Measurements from ENCODE around the gene FAM180A.
"Not testable (repeated sequence)": the region's sequence is repeated elsewhere in the genome, so short reads cannot be mapped to it uniquely, and the experiment has no call there.

FAM180A gene

GRCh38 chr7:135770139-135770710, 21.6 kb upstream of the FAM180A start:
- no peak for DNase-seq

- peak; percentile 12 for DNase-seq
These were observed 20.6 kb upstream of the FAM180A start for GRCh38 chr7:135769005-135769802.

DNA sequence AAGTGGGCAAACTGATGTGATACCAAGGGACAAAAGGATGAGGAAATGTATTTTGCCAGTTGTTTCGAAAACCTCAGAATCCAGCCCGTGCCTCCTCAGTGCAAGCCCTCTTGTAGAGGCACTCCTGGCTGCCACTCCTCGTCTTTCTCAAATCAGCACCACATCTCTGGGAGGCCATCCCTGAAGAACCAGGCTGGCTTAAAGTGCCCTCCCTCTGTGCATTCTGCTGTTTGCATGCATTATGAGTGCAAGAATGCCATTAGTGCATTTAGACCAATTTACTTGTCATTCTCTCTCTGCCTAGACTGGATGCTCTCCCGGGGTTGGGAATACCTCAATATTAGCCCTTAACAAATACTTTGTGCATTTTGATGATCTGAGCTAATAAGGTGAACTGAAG, 19.9 kb upstream of the FAM180A start:
- DNase-seq, result no peak

- no peak for DNase-seq
These were observed 19.5 kb upstream of the FAM180A start for GRCh38 chr7:135768064-135768463.

DNA sequence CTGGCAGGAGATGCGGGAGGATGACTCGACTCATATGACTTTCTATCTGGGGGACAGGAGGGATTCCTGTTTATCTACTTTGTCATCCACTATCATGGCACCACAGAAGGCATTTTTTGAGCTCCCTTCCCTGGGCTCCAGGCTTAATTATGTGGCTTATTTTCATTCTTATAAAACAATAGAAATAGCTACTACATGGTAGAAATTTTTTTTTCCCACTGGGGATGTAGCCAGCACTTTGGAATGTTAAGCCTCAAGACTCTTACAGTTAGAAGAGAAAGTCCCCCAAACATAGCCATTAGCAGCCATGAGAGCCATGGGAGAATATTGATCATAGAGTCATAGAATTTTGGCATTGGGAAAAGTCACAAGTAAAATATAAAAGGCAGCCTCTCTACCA, 14.6 kb upstream of the FAM180A start:
- no peak for DNase-seq

- no peak for DNase-seq
These were observed 13.3 kb upstream of the FAM180A start for GRCh38 chr7:135761751-135762488.

GRCh38 chr7:135759532-135759931, 10.9 kb upstream of the FAM180A start:
- no peak for DNase-seq

DNA sequence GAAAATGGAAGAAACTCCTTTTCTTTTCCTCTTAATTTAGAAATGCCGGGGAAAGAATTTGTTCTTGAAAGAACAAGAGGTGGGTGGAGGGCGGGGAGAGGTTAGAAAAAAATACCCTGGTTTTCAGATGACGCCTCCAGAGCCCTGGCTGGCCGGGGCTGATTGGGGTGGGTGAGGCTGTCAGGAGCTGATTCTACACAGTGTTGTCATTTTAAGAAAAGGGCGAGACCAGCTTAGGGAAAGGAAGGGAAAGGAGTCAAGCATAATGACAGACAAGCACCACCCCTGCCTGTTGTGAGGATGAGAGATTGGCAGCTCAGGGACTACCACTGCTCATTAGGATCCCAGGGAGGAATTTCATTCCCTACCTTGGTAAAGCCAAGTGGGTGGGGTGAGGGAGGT, 9.9 kb upstream of the FAM180A start:
- DNase-seq, result no peak

DNA sequence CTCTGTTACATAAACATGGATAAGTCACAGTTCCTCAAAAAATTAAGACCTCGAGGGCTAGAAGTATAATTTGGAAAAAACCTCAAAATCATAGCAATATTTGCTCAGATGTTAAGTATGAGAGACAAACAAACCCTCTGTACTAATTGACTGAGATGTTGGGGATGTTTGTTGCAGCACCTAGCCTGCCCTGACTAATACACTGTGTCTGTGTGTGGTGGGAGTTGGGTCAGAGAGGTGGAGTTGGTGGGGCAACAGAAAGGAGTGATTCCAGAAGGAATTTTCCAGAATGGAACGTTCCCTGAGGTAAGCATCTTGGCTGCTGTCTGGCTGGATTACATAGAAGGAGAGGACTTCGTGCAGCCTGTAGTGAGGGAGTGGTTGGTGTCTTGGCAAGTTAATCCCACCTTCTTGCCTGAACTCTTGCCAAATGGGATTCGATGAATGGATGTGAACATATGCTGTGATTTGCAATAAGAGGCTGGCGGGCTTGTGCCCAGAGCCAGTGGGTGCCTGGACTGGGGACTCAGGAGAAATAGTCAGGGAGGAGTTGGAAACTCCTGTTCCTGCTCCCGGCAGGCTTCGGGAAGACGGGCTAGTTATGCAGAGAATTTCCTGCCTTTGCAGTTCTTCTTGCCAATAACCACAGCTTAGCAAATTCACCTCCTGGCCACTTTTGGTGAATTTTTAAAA, 9.3 kb upstream of the FAM180A start:
- DNase-seq, result no peak

DNA sequence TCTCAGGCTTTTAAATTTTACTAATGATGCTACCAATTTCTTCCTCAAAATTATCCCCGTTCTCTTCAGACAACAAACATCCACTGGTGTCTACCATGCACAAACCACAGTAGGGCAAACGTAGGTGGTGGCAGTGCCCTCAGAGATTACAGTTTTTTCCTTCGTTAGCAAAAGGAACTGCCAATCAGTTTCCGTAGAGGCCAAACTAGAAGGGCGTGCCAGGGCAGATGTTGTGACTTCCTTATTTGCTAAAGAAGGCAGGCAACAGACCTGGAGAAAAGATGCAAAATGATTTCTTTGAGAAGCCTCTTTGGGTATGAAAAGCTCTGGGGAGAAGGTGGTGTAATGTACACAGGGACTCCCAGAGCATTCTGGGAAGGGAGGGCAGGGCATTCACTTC, 7.6 kb upstream of the FAM180A start:
- no peak for DNase-seq

DNA sequence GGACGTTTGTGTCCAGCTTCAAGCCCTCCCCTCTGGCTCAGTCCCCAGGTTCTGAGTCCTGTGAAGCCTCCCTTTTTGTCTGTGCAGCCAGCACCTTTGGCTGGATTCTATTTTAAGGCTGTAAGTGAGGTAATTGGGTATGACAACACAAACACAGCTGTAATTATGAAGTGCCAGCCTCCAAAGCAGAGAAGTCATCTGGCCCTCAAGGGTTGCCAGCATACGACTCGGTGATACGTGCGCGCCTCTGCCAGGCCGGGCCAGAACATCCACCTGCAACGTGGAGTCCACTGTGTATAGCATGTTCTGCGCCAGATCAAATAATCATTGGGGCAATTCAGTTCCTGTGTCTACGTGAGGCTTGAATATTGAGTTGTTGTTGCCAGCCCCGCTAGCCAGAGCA, 6.7 kb upstream of the FAM180A start:
- DNase-seq, result peak; percentile 97

GRCh38 chr7:135753616-135754413, 5.2 kb upstream of the FAM180A start:
- DNase-seq, result no peak

DNA sequence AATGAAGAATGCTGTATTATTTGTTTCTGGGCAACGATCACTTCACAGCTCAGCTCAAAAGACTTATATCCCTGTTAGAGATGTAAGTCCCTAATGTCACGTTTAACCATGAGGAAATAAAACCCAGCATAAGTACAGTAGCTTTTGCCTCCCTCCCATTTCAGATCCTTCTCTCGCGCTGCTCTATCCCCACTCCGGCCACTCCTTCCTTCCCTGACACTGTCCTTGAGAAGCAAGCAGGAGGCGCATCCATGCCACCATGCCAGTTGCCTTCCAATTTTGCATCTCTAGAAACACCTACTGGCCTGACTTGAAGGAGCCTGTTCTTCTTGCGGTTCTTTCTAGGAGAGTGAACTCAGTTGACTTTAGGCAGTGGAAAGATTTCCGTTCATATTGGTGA, 1.2 kb downstream of the FAM180A start:
- no peak for DNase-seq

DNA sequence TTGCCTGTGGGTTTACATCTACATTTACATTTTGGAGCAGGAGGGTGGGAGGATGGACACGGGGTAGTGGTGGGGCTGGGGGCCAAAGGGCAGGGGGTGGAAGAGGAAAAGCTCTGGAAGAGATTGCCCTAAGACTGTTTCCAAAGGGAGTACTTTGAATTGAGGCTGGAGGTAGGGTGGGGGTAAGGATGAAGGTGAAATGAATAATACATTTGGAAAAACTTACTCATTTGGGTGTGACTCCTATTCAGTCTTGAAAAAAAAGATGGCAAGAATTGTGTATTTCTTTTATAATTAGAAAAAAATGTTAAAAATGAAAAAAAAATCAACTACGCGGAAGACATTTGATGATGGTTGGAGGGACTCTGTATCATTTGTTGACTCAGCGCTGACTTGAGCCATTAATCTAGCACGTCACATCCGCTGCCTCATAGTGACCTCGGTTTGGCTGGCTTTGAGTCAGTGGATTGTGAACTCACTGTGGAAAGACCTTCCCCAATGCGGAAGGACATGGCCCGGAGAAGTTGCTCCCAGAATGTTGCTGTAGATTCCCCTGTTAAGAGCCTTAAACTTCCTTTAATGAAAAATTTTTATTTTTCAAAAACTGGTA, 2.8 kb downstream of the FAM180A start:
- DNase-seq, result no peak

GRCh38 chr7:135744938-135745702, 3.5 kb downstream of the FAM180A start:
- no peak for DNase-seq

GRCh38 chr7:135743907-135744731, 4.5 kb downstream of the FAM180A start:
- DNase-seq, result peak; percentile 74

DNA sequence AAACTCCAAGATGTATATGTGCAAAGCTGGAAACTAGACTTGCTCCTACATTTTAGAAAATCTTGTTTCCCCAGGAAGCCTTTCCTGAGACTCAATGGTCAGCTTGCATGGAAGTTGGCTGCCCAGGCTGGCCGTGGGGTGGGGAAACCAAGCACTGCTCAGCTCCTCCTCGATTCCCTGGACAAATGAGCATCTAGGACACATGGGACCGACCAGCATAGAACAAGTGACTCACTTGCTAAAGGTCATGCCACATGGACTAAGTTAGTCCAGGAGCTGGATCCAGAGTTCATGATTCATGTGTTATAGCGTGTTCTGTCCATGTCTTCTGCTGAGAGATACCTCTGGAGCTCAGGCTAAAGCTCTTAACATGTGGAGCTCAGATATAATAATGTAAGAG, 6.2 kb downstream of the FAM180A start:
- DNase-seq, result no peak

- DNase-seq, result no peak
These were observed 6.7 kb downstream of the FAM180A start for GRCh38 chr7:135741905-135742304.

DNA sequence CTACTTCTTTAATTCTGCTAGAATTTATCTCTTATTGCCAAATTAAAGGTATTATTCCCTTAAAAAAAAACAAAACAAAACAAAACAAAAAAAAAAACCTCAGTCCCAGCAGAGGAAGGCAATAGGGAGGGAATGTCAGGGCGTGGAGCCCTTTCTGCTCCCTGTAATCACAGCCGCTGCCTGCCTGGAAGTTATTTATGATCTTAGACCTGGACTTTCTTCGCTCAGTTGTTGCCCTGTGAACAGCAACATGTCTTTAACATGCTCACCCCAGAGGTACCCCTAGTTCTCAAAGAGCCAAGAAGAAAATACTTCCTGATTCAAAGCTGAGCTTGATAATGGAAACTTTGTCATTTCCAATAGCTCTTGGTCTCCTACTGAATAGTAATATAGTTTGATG, 7.7 kb downstream of the FAM180A start:
- DNase-seq, result no peak

GRCh38 chr7:135737306-135737647, 11.3 kb downstream of the FAM180A start:
- DNase-seq, result not testable (repeated sequence)
